ENCODE results near the gene MTMR11.

DNA sequence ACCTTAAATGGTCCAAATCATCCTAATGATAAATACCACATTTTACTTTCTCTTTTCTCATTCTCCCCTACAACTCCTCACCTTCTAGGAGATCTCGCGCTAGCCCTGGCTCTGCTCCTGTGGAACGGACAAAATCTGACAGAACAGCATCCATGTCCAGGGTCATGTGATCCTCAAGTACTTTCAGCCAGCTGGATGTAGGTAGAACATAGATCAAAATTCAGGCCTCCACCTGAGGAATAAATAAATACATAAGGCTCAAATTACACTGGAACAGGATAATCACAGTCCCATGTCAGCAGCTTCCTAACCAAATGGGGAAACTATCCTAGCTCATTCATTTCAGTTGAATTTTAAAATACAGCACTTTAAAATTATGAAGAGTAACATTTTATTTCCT lies 40.7 kb upstream of the MTMR11 start:
- no peak for TF ChIP-seq GTF2A2 (tag; IDR thresholded peaks at IDR 0.05)
- TF ChIP-seq POLR2AphosphoS2 (IDR thresholded peaks at IDR 0.05; ENCODE audit: low read length) = no peak
- TF ChIP-seq, protein P1, sequence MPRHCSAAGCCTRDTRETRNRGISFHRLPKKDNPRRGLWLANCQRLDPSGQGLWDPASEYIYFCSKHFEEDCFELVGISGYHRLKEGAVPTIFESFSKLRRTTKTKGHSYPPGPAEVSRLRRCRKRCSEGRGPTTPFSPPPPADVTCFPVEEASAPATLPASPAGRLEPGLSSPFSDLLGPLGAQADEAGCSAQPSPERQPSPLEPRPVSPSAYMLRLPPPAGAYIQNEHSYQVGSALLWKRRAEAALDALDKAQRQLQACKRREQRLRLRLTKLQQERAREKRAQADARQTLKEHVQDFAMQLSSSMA (CRISPR knock-in tag; IDR thresholded peaks at IDR 0.05) = no peak
- TF ChIP-seq MYNN (IDR thresholded peaks at IDR 0.05) = no peak
- TF ChIP-seq MYNN (CRISPR knock-in tag; IDR thresholded peaks at IDR 0.05) = no peak
- no peak for TF ChIP-seq NR2C1 (IDR thresholded peaks at IDR 0.05)
- TF ChIP-seq NR2C1 (tag; IDR thresholded peaks at IDR 0.05) = no peak

Measured in K562 (cell line).